K562 (cell line): ENCODE data around the gene GSX2.

ENCODE experiments used
- CTCF ChIP-seq, 3 experiments: IDR thresholded peaks in 2 of 3; conservative IDR thresholded peaks in 1 of 3; 2 replicates each; pipeline ENCODE4 v1.5.1; 2011 to 2012; ENCODE audit warnings: low read length in 3 of 3, mild to moderate bottlenecking in 3 of 3, control low read depth in 2 of 3, improper control_type of control experiment in 1 of 3, inconsistent platforms in 1 of 3, low read depth in 1 of 3, mixed read lengths in 1 of 3, moderate library complexity in 1 of 3; ENCODE audit not compliant: insufficient read depth in 2 of 3
- E2F6 ChIP-seq, 2 experiments: IDR thresholded peaks; 2 replicates each; pipeline ENCODE4 v1.6.1; 2011; ENCODE audit warnings: borderline replicate concordance in 1 of 2, control low read depth in 1 of 2, low read depth in 1 of 2, low read length in 1 of 2, mild to moderate bottlenecking in 1 of 2, mixed read lengths in 1 of 2, moderate library complexity in 1 of 2; ENCODE audit not compliant: insufficient read depth in 1 of 2, insufficient read length in 1 of 2, poor library complexity in 1 of 2, severe bottlenecking in 1 of 2; ENCODE audit errors: extremely low read depth in 1 of 2
- FOSL1 ChIP-seq: fragments of 200-800 bp; sonication (Bioruptor generic); conservative IDR thresholded peaks from 2 replicates; pipeline ENCODE4 v1.6.1; 2016; ENCODE audit warnings: missing genetic modification characterization, missing compliant biosample characterization
- MAFF ChIP-seq: IDR thresholded peaks from 2 replicates; pipeline ENCODE4 v1.6.1; 2012; ENCODE audit warnings: low read length, improper control_type of control experiment
- MAX ChIP-seq: sonication (generic); formaldehyde crosslinking; IDR thresholded peaks from 2 replicates; pipeline ENCODE4 v1.9.0; 2022; ENCODE audit warnings: mild to moderate bottlenecking, missing genetic modification reagents
- MAZ ChIP-seq, 2 experiments: fragments of 450-650 bp in 1 of 2; sonication (generic) in 1 of 2; formaldehyde crosslinking; IDR thresholded peaks in 1 of 2; conservative IDR thresholded peaks in 1 of 2; 2 replicates each; pipeline versions ENCODE4 v1.4.0 to v1.5.0; 2020; ENCODE audit warnings: mild to moderate bottlenecking in 1 of 2, missing genetic modification reagents in 1 of 2
- ZNF121 ChIP-seq: sonication (generic); formaldehyde crosslinking; conservative IDR thresholded peaks from 2 replicates; pipeline ENCODE4 v1.8.0; 2022; ENCODE audit warnings: missing genetic modification reagents
- ZNF146 ChIP-seq: IDR thresholded peaks from one replicate; pipeline ENCODE4 v1.6.1; 2018; ENCODE audit warnings: missing compliant biosample characterization; ENCODE audit not compliant: unreplicated experiment
- ZNF3 ChIP-seq: fragments of 250-450 bp; sonication (Bioruptor Pico); IDR thresholded peaks from 2 replicates; pipeline ENCODE4 v1.5.0; 2021; ENCODE audit warnings: mild to moderate bottlenecking, moderate library complexity

GRCh38 chr4:54118850-54119589 is 19.1 kb downstream of the GSX2 start:
- TF ChIP-seq MAZ (CRISPR knock-in tag; conservative IDR thresholded peaks at IDR 0.05 in 1 of 2, IDR thresholded peaks at IDR 0.05 in 1 of 2), result no peak
- TF ChIP-seq E2F6 (IDR thresholded peaks at IDR 0.05; ENCODE audit: borderline replicate concordance in 1 of 2, extremely low read depth in 1 of 2, insufficient read depth in 1 of 2, insufficient read length in 1 of 2, low read depth in 1 of 2, low read length in 1 of 2, poor library complexity in 1 of 2, severe bottlenecking in 1 of 2), result no peak
- no peak for TF ChIP-seq ZNF3 (CRISPR knock-in tag)
- no peak for TF ChIP-seq ZNF121 (CRISPR knock-in tag)
- TF ChIP-seq FOSL1 (tag), result no peak
- no peak for TF ChIP-seq CTCF (IDR thresholded peaks at IDR 0.05 in 2 of 3, conservative IDR thresholded peaks at IDR 0.05 in 1 of 3; ENCODE audit: insufficient read depth in 2 of 3, low read depth in 1 of 3, low read length in 3 of 3)
- no peak for TF ChIP-seq MAFF
- no peak for TF ChIP-seq MAX (CRISPR knock-in tag)
- TF ChIP-seq ZNF146, result no peak
